ENCODE measurements around the gene SDK1. TPM values are rescaled to one million over a fixed set of nuclear protein-coding genes. Genes with fewer than 3 reads are reported as not detected.

Gene SDK1
- total and polyA plus RNA-seq, 2 of the 8 experiments (the other 6 are each of a cell fraction or from before 2014, with no cell fraction given) = 3.3 to 7.2 TPM

DNA sequence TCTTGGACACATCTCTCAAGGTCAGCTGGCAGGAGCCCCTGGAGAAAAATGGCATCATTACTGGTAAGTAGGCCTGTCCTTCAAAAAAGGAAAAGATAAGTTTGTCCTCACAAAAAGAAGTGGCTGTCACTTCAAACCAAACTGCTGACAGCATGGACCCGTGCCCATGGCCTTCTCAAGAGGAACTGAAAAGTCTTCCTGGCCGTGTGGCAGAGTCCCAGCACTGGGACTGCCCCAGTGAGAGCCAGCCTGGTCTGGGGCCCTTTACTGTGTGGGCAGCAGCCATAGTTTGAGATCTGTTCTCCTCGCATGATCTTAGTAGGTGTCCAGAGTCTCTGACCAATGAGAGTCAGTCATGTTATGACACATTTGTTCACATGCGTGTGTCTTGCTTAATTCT lies 766.8 kb downstream of the SDK1 start (continued):
- TF ChIP-seq, protein P1, sequence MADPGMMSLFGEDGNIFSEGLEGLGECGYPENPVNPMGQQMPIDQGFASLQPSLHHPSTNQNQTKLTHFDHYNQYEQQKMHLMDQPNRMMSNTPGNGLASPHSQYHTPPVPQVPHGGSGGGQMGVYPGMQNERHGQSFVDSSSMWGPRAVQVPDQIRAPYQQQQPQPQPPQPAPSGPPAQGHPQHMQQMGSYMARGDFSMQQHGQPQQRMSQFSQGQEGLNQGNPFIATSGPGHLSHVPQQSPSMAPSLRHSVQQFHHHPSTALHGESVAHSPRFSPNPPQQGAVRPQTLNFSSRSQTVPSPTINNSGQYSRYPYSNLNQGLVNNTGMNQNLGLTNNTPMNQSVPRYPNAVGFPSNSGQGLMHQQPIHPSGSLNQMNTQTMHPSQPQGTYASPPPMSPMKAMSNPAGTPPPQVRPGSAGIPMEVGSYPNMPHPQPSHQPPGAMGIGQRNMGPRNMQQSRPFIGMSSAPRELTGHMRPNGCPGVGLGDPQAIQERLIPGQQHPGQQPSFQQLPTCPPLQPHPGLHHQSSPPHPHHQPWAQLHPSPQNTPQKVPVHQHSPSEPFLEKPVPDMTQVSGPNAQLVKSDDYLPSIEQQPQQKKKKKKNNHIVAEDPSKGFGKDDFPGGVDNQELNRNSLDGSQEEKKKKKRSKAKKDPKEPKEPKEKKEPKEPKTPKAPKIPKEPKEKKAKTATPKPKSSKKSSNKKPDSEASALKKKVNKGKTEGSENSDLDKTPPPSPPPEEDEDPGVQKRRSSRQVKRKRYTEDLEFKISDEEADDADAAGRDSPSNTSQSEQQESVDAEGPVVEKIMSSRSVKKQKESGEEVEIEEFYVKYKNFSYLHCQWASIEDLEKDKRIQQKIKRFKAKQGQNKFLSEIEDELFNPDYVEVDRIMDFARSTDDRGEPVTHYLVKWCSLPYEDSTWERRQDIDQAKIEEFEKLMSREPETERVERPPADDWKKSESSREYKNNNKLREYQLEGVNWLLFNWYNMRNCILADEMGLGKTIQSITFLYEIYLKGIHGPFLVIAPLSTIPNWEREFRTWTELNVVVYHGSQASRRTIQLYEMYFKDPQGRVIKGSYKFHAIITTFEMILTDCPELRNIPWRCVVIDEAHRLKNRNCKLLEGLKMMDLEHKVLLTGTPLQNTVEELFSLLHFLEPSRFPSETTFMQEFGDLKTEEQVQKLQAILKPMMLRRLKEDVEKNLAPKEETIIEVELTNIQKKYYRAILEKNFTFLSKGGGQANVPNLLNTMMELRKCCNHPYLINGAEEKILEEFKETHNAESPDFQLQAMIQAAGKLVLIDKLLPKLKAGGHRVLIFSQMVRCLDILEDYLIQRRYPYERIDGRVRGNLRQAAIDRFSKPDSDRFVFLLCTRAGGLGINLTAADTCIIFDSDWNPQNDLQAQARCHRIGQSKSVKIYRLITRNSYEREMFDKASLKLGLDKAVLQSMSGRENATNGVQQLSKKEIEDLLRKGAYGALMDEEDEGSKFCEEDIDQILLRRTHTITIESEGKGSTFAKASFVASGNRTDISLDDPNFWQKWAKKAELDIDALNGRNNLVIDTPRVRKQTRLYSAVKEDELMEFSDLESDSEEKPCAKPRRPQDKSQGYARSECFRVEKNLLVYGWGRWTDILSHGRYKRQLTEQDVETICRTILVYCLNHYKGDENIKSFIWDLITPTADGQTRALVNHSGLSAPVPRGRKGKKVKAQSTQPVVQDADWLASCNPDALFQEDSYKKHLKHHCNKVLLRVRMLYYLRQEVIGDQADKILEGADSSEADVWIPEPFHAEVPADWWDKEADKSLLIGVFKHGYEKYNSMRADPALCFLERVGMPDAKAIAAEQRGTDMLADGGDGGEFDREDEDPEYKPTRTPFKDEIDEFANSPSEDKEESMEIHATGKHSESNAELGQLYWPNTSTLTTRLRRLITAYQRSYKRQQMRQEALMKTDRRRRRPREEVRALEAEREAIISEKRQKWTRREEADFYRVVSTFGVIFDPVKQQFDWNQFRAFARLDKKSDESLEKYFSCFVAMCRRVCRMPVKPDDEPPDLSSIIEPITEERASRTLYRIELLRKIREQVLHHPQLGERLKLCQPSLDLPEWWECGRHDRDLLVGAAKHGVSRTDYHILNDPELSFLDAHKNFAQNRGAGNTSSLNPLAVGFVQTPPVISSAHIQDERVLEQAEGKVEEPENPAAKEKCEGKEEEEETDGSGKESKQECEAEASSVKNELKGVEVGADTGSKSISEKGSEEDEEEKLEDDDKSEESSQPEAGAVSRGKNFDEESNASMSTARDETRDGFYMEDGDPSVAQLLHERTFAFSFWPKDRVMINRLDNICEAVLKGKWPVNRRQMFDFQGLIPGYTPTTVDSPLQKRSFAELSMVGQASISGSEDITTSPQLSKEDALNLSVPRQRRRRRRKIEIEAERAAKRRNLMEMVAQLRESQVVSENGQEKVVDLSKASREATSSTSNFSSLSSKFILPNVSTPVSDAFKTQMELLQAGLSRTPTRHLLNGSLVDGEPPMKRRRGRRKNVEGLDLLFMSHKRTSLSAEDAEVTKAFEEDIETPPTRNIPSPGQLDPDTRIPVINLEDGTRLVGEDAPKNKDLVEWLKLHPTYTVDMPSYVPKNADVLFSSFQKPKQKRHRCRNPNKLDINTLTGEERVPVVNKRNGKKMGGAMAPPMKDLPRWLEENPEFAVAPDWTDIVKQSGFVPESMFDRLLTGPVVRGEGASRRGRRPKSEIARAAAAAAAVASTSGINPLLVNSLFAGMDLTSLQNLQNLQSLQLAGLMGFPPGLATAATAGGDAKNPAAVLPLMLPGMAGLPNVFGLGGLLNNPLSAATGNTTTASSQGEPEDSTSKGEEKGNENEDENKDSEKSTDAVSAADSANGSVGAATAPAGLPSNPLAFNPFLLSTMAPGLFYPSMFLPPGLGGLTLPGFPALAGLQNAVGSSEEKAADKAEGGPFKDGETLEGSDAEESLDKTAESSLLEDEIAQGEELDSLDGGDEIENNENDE (IDR thresholded peaks at IDR 0.05; ENCODE audit: insufficient replicate concordance, low read length) = no peak
- TF ChIP-seq CHD1 (IDR thresholded peaks at IDR 0.05; ENCODE audit: low read depth, low read length) = no peak
- TF ChIP-seq KDM1A (IDR thresholded peaks at IDR 0.05; ENCODE audit: borderline replicate concordance, low read length) = no peak
- no peak for TF ChIP-seq SUZ12 (IDR thresholded peaks at IDR 0.05; ENCODE audit: low read length)
- TF ChIP-seq TAF1 (IDR thresholded peaks at IDR 0.05; ENCODE audit: low read depth, low read length) = no peak
- no peak for TF ChIP-seq JUND (IDR thresholded peaks at IDR 0.05; ENCODE audit: low read length)
- TF ChIP-seq, protein P2, sequence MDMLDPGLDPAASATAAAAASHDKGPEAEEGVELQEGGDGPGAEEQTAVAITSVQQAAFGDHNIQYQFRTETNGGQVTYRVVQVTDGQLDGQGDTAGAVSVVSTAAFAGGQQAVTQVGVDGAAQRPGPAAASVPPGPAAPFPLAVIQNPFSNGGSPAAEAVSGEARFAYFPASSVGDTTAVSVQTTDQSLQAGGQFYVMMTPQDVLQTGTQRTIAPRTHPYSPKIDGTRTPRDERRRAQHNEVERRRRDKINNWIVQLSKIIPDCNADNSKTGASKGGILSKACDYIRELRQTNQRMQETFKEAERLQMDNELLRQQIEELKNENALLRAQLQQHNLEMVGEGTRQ (IDR thresholded peaks at IDR 0.05; ENCODE audit: low read length) = no peak
